K562 (cell line): ENCODE measurements around the gene FNBP1. TPM values are rescaled to one million over a fixed set of nuclear protein-coding genes. Genes with fewer than 3 reads are reported as not detected.

Experiments used
- CCAR2 ChIP-seq: fragments of 200-400 bp; formaldehyde crosslinking; IDR thresholded peaks from 2 replicates; pipeline ENCODE4 v1.6.1; 2017; ENCODE audit warnings: mild to moderate bottlenecking, low read depth, low read length
- DMBX1 ChIP-seq: fragments of 250-450 bp; sonication (Bioruptor Pico); IDR thresholded peaks from 2 replicates; pipeline ENCODE4 v1.8.0; 2022; ENCODE audit warnings: inconsistent platforms, mild to moderate bottlenecking, moderate library complexity, borderline replicate concordance
- E2F6 ChIP-seq, 2 experiments: IDR thresholded peaks; 2 replicates each; pipeline ENCODE4 v1.6.1; 2011; ENCODE audit warnings: borderline replicate concordance in 1 of 2, control low read depth in 1 of 2, low read depth in 1 of 2, low read length in 1 of 2, mild to moderate bottlenecking in 1 of 2, mixed read lengths in 1 of 2, moderate library complexity in 1 of 2; ENCODE audit not compliant: insufficient read depth in 1 of 2, insufficient read length in 1 of 2, poor library complexity in 1 of 2, severe bottlenecking in 1 of 2; ENCODE audit errors: extremely low read depth in 1 of 2
- MITF ChIP-seq: IDR thresholded peaks from 2 replicates; pipeline ENCODE4 v1.6.1; 2014; ENCODE audit warnings: antibody characterized with exemption
- NR2C1 ChIP-seq, 2 experiments: fragments of 450-650 bp; IDR thresholded peaks; 2 replicates each; pipeline ENCODE4 v1.6.1; 2017; ENCODE audit warnings: mild to moderate bottlenecking in 2 of 2, antibody characterized with exemption in 1 of 2, inconsistent platforms in 1 of 2, missing compliant biosample characterization in 1 of 2, missing genetic modification characterization in 1 of 2
- POLR2H ChIP-seq: IDR thresholded peaks from 2 replicates; pipeline ENCODE4 v1.6.1; 2016; ENCODE audit warnings: missing genetic modification characterization, low read depth, mild to moderate bottlenecking, control low read depth, missing compliant biosample characterization, moderate library complexity
- SMC3 ChIP-seq: conservative IDR thresholded peaks from 2 replicates; pipeline ENCODE4 v1.6.1; 2011; ENCODE audit warnings: low read depth, low read length, improper control_type of control experiment; ENCODE audit not compliant: insufficient read depth
- SNIP1 ChIP-seq: fragments of 450-650 bp; IDR thresholded peaks from 2 replicates; pipeline ENCODE4 v1.7.1; 2017; ENCODE audit warnings: low read depth, mild to moderate bottlenecking
- SRF ChIP-seq, 2 experiments: fragments of 250-450, 450-650 bp in 1 of 2; sonication (Bioruptor Pico) in 1 of 2; sonication (generic) in 1 of 2; formaldehyde crosslinking; IDR thresholded peaks; 2 replicates each; pipeline versions ENCODE4 v1.5.0 to v1.5.1; 2020 to 2022; ENCODE audit warnings: mild to moderate bottlenecking in 1 of 2, missing genetic modification reagents in 1 of 2
- STAT5A ChIP-seq: IDR thresholded peaks from 2 replicates; pipeline ENCODE4 v1.6.1; 2012; ENCODE audit warnings: low read length, inconsistent platforms, borderline replicate concordance
- TRIM25 ChIP-seq: fragments of 450-650 bp; IDR thresholded peaks from 2 replicates; pipeline ENCODE4 v1.7.0; 2016; ENCODE audit warnings: borderline replicate concordance
- ZBTB8A ChIP-seq: fragments of 450-650 bp; IDR thresholded peaks from 2 replicates; pipeline ENCODE4 v1.6.1; 2018; ENCODE audit warnings: mild to moderate bottlenecking, moderate library complexity; ENCODE audit not compliant: partially characterized antibody
- ZNF407 ChIP-seq: fragments of 450-650 bp; IDR thresholded peaks from 2 replicates; pipeline ENCODE4 v1.6.1; 2016; ENCODE audit warnings: low read depth
- ZNF583 ChIP-seq: fragments of 250-450 bp; sonication (Bioruptor Pico); IDR thresholded peaks from 2 replicates; pipeline ENCODE4 v1.4.0; 2020
- polyA plus RNA-seq, 8 experiments: library from polyadenylated mRNA; depleted of rRNA in 4 of 8; stranded (reverse) in 5 of 8; unstranded in 3 of 8; fragments of >200 nt; fragmentation: Nextera tagmentation in 2 of 8; fragmentation: Illumina TruSeq in 1 of 8; extraction: Ambion mirVana in 2 of 8; extraction: Trizol in 1 of 8; gene quantifications; 2 replicates each; pipeline versions ENCODE4 v1.2.1 to v1.2.3, GENCODE V29; 2011 to 2014; ENCODE audit warnings: inconsistent platforms in 1 of 8, missing spikeins in 1 of 8
- total RNA-seq, 7 experiments: library from RNA; depleted of rRNA in 6 of 7; stranded (reverse); fragments of >200 nt in 6 of 7; fragmentation: Illumina TruSeq in 2 of 7; extraction: Trizol in 2 of 7; gene quantifications; 2 replicates each; pipeline versions ENCODE4 v1.2.1 to v1.2.3, GENCODE V29; 2011 to 2021; ENCODE audit warnings: low replicate concordance in 1 of 7

Gene FNBP1
- total and polyA plus RNA-seq, 9 of the 15 experiments (the other 6 are each of a cell fraction or from before 2014, with no cell fraction given) = 1.8 to 14.9 (median 7.6) TPM

DNA sequence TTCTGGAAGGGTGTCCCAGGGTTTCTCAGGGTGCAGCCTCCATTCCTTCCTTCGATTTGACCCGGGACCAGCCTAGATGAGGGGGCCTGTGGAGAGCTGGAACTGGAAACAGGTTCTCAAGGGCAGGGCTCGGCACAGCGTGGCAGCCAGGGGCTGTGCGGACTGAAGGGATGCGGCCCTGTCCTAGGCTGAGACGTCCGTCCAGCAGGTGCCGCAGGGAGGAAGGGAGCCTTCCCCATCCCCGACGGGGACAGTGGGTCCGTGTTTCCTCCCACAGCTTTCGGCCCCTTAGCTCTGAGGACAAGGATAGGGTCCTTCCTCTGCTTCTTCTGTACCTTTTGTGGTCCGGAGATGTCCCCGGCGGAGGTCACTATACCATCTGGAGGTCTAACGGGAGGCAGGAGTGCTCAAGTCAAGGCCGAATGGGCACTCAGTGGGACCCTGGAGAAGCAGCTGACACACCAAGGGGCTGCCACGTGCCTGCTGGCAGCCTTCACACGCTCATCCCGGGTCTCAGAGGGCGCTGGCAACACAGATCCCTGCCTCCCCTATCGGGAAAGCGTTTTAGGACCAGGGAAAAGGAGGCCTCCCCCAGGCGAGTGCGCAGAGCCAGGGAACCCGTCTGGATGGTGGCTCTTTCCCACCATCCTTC is 157.8 kb downstream of the FNBP1 start (continued):
- no peak for TF ChIP-seq NR2C1 (IDR thresholded peaks at IDR 0.05)
- no peak for TF ChIP-seq NR2C1 (tag; IDR thresholded peaks at IDR 0.05)
- no peak for TF ChIP-seq ZNF583 (CRISPR knock-in tag)
- no peak for TF ChIP-seq SNIP1
- no peak for TF ChIP-seq ZBTB8A
- TF ChIP-seq ZNF407 = no peak
- peak; percentile 45; the same call in 1 of the 2 replicates for TF ChIP-seq DMBX1 (CRISPR knock-in tag)
- 0 out of 4 replicates have a peak, but pooled peaks of 1 of the 2 experiments have one; percentile 5 for TF ChIP-seq SRF (CRISPR knock-in tag; IDR thresholded peaks at IDR 0.05)
- peak; percentile 66 for TF ChIP-seq SMC3
- TF ChIP-seq STAT5A = no peak
- no peak for TF ChIP-seq MITF
- TF ChIP-seq CCAR2 = no peak
- no peak for TF ChIP-seq TRIM25
- peak; percentile 24 to 51 for TF ChIP-seq E2F6 (IDR thresholded peaks at IDR 0.05; ENCODE audit: borderline replicate concordance in 1 of 2, extremely low read depth in 1 of 2, insufficient read depth in 1 of 2, insufficient read length in 1 of 2, low read depth in 1 of 2, low read length in 1 of 2, poor library complexity in 1 of 2, severe bottlenecking in 1 of 2)
- no peak for TF ChIP-seq POLR2H (tag)
